Choroid plexus epithelial cell (primary cell): Measurements from ENCODE around the gene UPF3B.
A peak's percentile ranks its signal among the peaks of the same experiment; 100 is the strongest.
"Not testable (repeated sequence)": the region's sequence is repeated elsewhere in the genome, so short reads cannot be mapped to it uniquely, and the experiment has no call there.

Source experiments
- DNase-seq: peaks from one replicate; pipeline ENCODE4 v3.0.0-alpha.2; 2010; ENCODE audit warnings: low read depth
- H3K4me3 ChIP-seq: 2 replicates; pipeline ENCODE4 v1.5.1; 2011; ENCODE audit warnings: low read depth, mild to moderate bottlenecking, control low read depth, low read length, moderate library complexity
- TF ChIP-seq, protein P1 (sequence below): conservative IDR thresholded peaks from 2 replicates; pipeline ENCODE4 v1.5.1; 2011; ENCODE audit warnings: low read depth, mild to moderate bottlenecking, control low read depth, inconsistent platforms, low read length, moderate library complexity

UPF3B gene

DNA sequence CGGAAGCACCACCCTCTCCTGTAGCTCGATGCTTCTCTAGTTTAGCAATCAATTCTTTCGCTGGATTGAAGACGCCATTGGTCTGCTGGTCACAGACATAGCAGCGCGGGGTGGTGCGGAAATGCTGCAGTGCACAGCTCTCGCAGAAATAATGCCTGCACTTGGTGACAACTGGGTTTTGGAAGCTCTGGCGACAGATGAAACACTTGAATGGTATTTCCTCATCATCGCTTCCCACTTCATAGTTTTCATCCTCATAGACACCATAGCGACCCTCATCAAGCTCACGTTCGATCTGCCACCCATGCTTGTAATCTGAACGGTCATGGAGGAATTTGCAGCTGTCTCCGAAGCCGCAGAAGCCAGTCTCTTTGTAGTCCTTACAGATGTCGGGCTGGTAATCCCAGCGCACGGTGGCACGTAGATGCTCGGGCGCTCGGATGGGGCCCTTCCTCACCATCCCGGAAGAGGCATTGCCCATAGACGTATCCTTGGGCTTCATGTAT lies 17.9 kb upstream of the UPF3B start:
- DNase-seq = no peak
- peak overlapping the region; percentile 78 for H3K4me3 ChIP-seq
- TF ChIP-seq, protein P1, sequence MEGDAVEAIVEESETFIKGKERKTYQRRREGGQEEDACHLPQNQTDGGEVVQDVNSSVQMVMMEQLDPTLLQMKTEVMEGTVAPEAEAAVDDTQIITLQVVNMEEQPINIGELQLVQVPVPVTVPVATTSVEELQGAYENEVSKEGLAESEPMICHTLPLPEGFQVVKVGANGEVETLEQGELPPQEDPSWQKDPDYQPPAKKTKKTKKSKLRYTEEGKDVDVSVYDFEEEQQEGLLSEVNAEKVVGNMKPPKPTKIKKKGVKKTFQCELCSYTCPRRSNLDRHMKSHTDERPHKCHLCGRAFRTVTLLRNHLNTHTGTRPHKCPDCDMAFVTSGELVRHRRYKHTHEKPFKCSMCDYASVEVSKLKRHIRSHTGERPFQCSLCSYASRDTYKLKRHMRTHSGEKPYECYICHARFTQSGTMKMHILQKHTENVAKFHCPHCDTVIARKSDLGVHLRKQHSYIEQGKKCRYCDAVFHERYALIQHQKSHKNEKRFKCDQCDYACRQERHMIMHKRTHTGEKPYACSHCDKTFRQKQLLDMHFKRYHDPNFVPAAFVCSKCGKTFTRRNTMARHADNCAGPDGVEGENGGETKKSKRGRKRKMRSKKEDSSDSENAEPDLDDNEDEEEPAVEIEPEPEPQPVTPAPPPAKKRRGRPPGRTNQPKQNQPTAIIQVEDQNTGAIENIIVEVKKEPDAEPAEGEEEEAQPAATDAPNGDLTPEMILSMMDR = no peak

GRCh38 chrX:119853444-119853843 lies 681 bp upstream of the UPF3B start:
- peak overlapping the region; percentile 56 for H3K4me3 ChIP-seq
- TF ChIP-seq, protein P1 = no peak
- DNase-seq = peak; percentile 6

- TF ChIP-seq, protein P1 = no peak
- no peak overlapping the region for H3K4me3 ChIP-seq
- no peak for DNase-seq
These were observed 18.9 kb downstream of the UPF3B start for GRCh38 chrX:119833905-119834304.

DNA sequence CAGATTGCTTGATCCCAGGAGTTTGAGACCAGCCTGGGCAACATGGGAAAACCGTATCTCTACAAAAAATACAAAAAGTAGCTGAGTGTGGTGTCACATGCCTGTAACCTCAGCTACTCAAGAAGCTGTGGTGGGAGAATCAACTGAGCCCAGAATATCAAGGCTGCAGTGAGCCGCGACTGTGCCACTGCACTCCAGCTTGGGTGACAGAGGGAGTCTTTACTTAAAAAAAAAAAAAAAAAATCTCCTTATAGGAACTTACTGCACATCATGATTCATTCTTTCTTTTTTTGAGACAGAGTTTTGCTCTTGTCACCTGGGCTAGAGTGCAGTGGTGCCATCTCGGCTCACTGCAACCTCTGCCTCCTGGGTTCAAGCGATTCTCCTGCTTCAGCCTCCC lies 24.3 kb downstream of the UPF3B start:
- TF ChIP-seq, protein P1 = no peak
- no peak overlapping the region for H3K4me3 ChIP-seq
- DNase-seq = no peak

DNA sequence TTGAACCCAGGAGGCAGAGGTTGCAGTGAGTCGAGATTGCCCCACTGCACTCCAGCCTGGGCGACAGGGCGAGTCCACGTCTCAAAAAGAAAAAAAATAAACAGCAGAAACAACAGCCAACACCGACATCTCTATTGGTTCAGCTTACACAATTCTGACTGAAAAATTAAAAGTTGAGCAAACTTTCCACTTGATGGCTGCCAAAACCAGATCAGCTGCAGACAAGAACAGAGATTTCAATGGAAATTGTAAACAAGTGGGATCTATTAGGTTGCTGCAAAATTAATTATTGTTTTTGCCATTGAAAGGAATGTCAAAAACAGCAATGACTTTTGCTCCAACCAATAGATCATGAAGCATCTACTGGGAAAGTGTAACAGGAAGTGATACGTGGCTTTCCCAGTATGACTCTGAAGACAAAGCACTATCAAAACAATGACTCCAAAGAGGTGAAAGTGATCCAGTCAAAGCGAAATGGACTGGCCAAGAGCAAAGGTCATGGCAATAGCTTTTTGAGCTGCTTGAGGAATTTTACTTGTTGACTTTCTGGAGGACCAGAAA lies 26.3 kb downstream of the UPF3B start:
- H3K4me3 ChIP-seq = no peak overlapping the region
- TF ChIP-seq, protein P1 = no peak
- peak; percentile 46 for DNase-seq

DNA sequence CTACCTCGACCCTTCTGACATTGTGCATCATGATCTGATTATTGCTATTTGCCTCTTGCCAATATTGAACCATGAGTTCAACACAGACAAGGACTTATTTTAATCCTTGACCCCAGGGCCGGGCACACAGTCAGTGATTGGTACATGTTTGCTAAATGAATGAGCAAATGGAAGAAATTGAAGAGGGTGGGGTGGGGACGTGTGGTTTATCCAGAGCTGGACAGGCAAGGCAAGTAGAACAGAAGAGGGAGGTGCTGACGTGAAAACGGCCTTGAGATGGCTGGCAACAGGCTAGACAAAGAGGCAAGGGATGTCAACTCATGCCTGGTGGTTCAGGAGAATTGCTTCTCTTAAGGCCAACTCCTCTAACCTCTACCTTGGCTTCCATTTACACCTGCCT lies 28.5 kb downstream of the UPF3B start:
- not testable (repeated sequence) for DNase-seq, H3K4me3 ChIP-seq

DNA sequence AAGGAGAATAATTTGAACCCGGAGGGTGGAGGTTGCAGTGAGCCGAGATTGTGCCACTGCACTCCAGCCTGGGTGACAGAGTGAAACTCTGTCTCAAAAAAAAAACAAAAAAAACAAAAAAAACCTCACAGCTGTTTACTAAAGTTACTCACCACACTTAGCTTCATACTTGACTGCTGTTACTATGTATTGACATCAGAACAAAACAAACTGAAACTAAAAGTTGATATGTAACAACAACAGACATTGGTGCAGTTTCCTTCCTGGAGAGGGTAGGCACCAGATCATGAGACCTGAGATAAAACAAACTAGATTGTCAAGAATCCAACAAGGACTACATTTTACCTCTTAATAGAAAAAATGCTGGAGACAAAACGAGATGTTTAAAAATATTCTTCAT lies 31.1 kb downstream of the UPF3B start:
- peak; percentile 63 for DNase-seq

DNA sequence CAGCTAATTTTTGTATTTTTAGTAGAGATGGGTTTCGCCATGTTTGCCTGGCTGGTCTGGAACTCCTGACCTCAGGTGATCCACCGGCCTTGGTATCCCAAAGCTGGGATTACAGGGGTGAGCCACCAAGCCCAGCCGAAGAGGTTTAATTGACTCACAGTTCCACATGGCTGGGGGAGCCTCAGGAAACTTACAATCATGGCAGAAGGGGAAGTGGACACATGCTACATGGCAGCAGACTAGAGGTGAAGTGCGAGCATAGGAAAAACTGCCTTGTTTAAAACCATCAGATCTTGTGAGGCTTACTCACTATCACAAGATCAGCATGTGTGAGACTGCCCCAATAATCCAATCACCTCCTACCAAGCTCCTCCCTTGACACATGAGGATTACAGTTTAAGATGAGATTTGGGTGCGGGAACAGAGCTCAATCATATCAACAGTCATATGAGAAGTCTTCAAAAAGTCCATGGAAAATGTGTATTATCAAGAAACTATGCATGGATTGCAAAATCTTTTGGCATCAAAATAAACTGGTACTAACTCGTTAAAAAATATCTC lies 35.6 kb downstream of the UPF3B start:
- no peak overlapping the region for H3K4me3 ChIP-seq
- DNase-seq = peak; percentile 35
- TF ChIP-seq, protein P1 = no peak

More for the DNA sequence above, 31.1 kb downstream of the UPF3B start:
- not testable (repeated sequence) for H3K4me3 ChIP-seq
